GM12891 (cell line): Measurements from ENCODE around the gene ARMC2.

Source experiments
- POLR2A ChIP-seq: IDR thresholded peaks from 2 replicates; pipeline ENCODE4 v1.6.1; 2011; ENCODE audit warnings: low read depth, low read length, control low read depth
- POLR2AphosphoS5 ChIP-seq: IDR thresholded peaks from 2 replicates; pipeline ENCODE4 v1.6.1; 2011; ENCODE audit warnings: low read depth, low read length, control low read depth
- TAF1 ChIP-seq: IDR thresholded peaks from 2 replicates; pipeline ENCODE4 v1.6.1; 2011; ENCODE audit warnings: low read depth, low read length, control low read depth

DNA sequence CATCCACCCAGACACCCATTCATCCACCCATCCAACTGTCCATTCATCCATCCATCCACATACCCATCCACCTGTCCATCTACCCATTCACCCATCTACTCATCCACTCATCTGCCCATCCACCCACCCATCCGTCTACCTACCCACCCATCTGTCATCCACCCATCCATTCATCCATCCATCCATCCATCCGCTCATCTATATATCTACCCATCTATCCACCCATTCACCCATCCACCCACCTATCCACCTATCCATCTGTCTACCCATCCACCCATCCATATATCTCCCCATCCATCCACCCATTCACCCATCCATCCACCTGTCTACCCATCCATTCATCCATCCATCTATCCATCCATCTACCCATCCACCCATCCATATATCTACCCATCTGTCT lies 30.7 kb downstream of the ARMC2 start:
- TF ChIP-seq POLR2A (no peak), TAF1 (no peak), POLR2AphosphoS5 (no peak)
